OCI-LY3 (cell line): ENCODE results near the gene DIP2C.

Experiments
- CTCF ChIP-seq: fragments of 200-600, 300-600 bp; sonication (generic); IDR thresholded peaks from 2 replicates; pipeline ENCODE4 v1.5.1; 2014; ENCODE audit warnings: antibody characterized with exemption, low read length, low read depth
- EZH2phosphoT487 ChIP-seq: fragments of 200-600 bp; shearing (Covaris generic); IDR thresholded peaks from 2 replicates; pipeline ENCODE4 v1.6.1; 2018; ENCODE audit warnings: antibody characterized with exemption, mixed run types, low read depth

- TF ChIP-seq CTCF: no peak
- no peak for TF ChIP-seq EZH2phosphoT487
Observed at GRCh38 chr10:452512-453426, 236.7 kb downstream of the DIP2C start.
